GM12873 (cell line): Measurements from ENCODE around the gene CHD6.

Experiments
- CTCF ChIP-seq: IDR thresholded peaks from 2 replicates; pipeline ENCODE4 v1.5.1; 2012; ENCODE audit warnings: low read depth, mild to moderate bottlenecking, moderate library complexity, low read length, control low read depth; ENCODE audit not compliant: insufficient read depth; ENCODE audit errors: missing control alignments

CHD6 gene

GRCh38 chr20:41617902-41618806 lies at the start of gene CHD6:
Gene CHD6 (minus strand): TSS chr20:41618377. CDS start chr20:41551337, 67,040 bp downstream.
- no peak for TF ChIP-seq CTCF

GRCh38 chr20:41664584-41664983 lies 46.4 kb upstream of the CHD6 start:
- no peak for TF ChIP-seq CTCF

- TF ChIP-seq CTCF, result no peak
These were observed 39.5 kb upstream of the CHD6 start for GRCh38 chr20:41657655-41658054.

GRCh38 chr20:41655962-41656618 lies 37.9 kb upstream of the CHD6 start:
- no peak for TF ChIP-seq CTCF

GRCh38 chr20:41654884-41655283 lies 36.7 kb upstream of the CHD6 start:
- no peak for TF ChIP-seq CTCF

GRCh38 chr20:41654292-41654691 lies 36.1 kb upstream of the CHD6 start:
- TF ChIP-seq CTCF, result no peak

- no peak for TF ChIP-seq CTCF
These were observed 32.2 kb upstream of the CHD6 start for GRCh38 chr20:41650231-41650948.
